Neural cell (in vitro differentiated cells): ENCODE measurements around the gene DIAPH1. TPM values are rescaled to one million over a fixed set of nuclear protein-coding genes. Genes with fewer than 3 reads are reported as not detected.

Experiments
- H2AFZ ChIP-seq: fragments of 200-600, 300-800 bp; sonication (generic), shearing (Covaris generic); 2 replicates; pipeline ENCODE4 v1.6.0; 2014; ENCODE audit warnings: low read depth, mild to moderate bottlenecking, antibody characterized with exemption, low read length, moderate library complexity
- H3F3A ChIP-seq: fragments of 200-600 bp; shearing (Covaris generic); 2 replicates; pipeline ENCODE4 v1.6.1; 2016; ENCODE audit warnings: mild to moderate bottlenecking, moderate library complexity, mixed read lengths, antibody characterized with exemption, low read length; ENCODE audit not compliant: insufficient read depth, poor library complexity, severe bottlenecking
- H3K27ac ChIP-seq: fragments of 200-600, 300-800 bp; sonication (generic), shearing (Covaris generic); 2 replicates; pipeline ENCODE4 v1.5.1; 2014; ENCODE audit warnings: mild to moderate bottlenecking, low read length, moderate library complexity
- H3K27me3 ChIP-seq: fragments of 300-800, 200-600 bp; sonication (generic), shearing (Covaris generic); 2 replicates; pipeline ENCODE4 v1.6.0; 2014; ENCODE audit warnings: mild to moderate bottlenecking, low read depth, low read length, moderate library complexity; ENCODE audit not compliant: insufficient read depth
- H3K36me3 ChIP-seq: fragments of 300-800, 200-600 bp; sonication (generic), shearing (Covaris generic); 2 replicates; pipeline ENCODE4 v1.5.1; 2014; ENCODE audit warnings: mild to moderate bottlenecking, antibody characterized with exemption, low read length, moderate library complexity; ENCODE audit not compliant: insufficient read depth
- H3K4me2 ChIP-seq: fragments of 300-800, 200-600 bp; sonication (generic), shearing (Covaris generic); 2 replicates; pipeline ENCODE4 v1.6.0; 2014; ENCODE audit warnings: mild to moderate bottlenecking, low read length
- H3K4me3 ChIP-seq: fragments of 300-800, 200-600 bp; sonication (generic), shearing (Covaris generic); 2 replicates; pipeline ENCODE4 v1.5.1; 2014; ENCODE audit warnings: mild to moderate bottlenecking, low read length, moderate library complexity
- H3K79me2 ChIP-seq: fragments of 200-600 bp; shearing (Covaris generic); replicated peaks from 2 replicates; pipeline ENCODE4 v1.6.0; 2014; ENCODE audit warnings: mild to moderate bottlenecking, low read length, moderate library complexity; ENCODE audit not compliant: insufficient read depth
- H3K9ac ChIP-seq: fragments of 300-800, 200-600 bp; sonication (generic), shearing (Covaris generic); 2 replicates; pipeline ENCODE4 v1.6.1; 2016; ENCODE audit warnings: mild to moderate bottlenecking, low read length, mixed read lengths
- H3K9me2 ChIP-seq: fragments of 200-600 bp; shearing (Covaris generic); 2 replicates; pipeline ENCODE4 v1.6.1; 2016; ENCODE audit warnings: mild to moderate bottlenecking, low read length, mixed read lengths; ENCODE audit not compliant: insufficient read depth
- H3K9me3 ChIP-seq: fragments of 200-600, 300-800 bp; sonication (generic), shearing (Covaris generic); 2 replicates; pipeline ENCODE4 v1.6.1; 2016; ENCODE audit warnings: mild to moderate bottlenecking, mixed run types, low read length, moderate library complexity, mixed read lengths
- H4K20me1 ChIP-seq: fragments of 200-600 bp; shearing (Covaris generic); 2 replicates; pipeline ENCODE4 v1.6.1; 2016; ENCODE audit warnings: mild to moderate bottlenecking, mixed run types; ENCODE audit not compliant: insufficient read depth
- CTCF ChIP-seq: fragments of 450-650 bp; IDR thresholded peaks from 2 replicates; pipeline ENCODE4 v1.5.1; 2014; ENCODE audit warnings: antibody characterized with exemption, mild to moderate bottlenecking, moderate library complexity; ENCODE audit not compliant: poor library complexity, severe bottlenecking
- EP300 ChIP-seq: fragments of 450-650 bp; conservative IDR thresholded peaks from 2 replicates; pipeline ENCODE4 v1.6.1; 2014; ENCODE audit warnings: antibody characterized with exemption, mild to moderate bottlenecking, moderate library complexity; ENCODE audit not compliant: poor library complexity, severe bottlenecking
- EZH2 ChIP-seq: fragments of 200-600, 300-800 bp; shearing (Covaris generic), sonication (generic); IDR thresholded peaks from 2 replicates; pipeline ENCODE4 v1.6.1; 2014; ENCODE audit warnings: antibody characterized with exemption, low read length, borderline replicate concordance, mild to moderate bottlenecking; ENCODE audit not compliant: insufficient read depth, poor library complexity, severe bottlenecking
- MXI1 ChIP-seq: fragments of 450-650 bp; conservative IDR thresholded peaks from 2 replicates; pipeline ENCODE4 v1.6.1; 2014; ENCODE audit warnings: antibody characterized with exemption, mild to moderate bottlenecking; ENCODE audit not compliant: poor library complexity, severe bottlenecking
- POLR2AphosphoS5 ChIP-seq: IDR thresholded peaks from 2 replicates; pipeline ENCODE4 v1.6.1; 2012
- RAD21 ChIP-seq: fragments of 450-650 bp; conservative IDR thresholded peaks from 2 replicates; pipeline ENCODE4 v1.6.1; 2014; ENCODE audit warnings: antibody characterized with exemption, mild to moderate bottlenecking, moderate library complexity
- REST ChIP-seq: IDR thresholded peaks from 2 replicates; pipeline ENCODE4 v1.6.1; 2012; ENCODE audit warnings: borderline replicate concordance
- SMC3 ChIP-seq: fragments of 450-650 bp; conservative IDR thresholded peaks from 2 replicates; pipeline ENCODE4 v1.6.1; 2014; ENCODE audit warnings: antibody characterized with exemption, mild to moderate bottlenecking, moderate library complexity; ENCODE audit not compliant: poor library complexity
- TAF1 ChIP-seq: IDR thresholded peaks from 2 replicates; pipeline ENCODE4 v1.6.1; 2012; ENCODE audit warnings: low read depth
- polyA plus RNA-seq: library from polyadenylated mRNA; depleted of rRNA; stranded (reverse); fragments of >200 nt; gene quantifications from 2 replicates; pipeline ENCODE4 v1.2.3, GENCODE V29; 2014

The DIAPH1 gene
- polyA plus RNA-seq, 1 donor from 2014 or later, result 21.9 TPM

- H3K9me2 ChIP-seq, result no peaks in the 10 kb centered on the region
- H3K27me3 ChIP-seq, result no peaks in the 10 kb centered on the region
- H3K9me3 ChIP-seq, result no peaks in the 10 kb centered on the region
- H4K20me1 ChIP-seq, result no peaks in the 10 kb centered on the region
- no peak overlapping the region for H2AFZ ChIP-seq
- no peak overlapping the region for H3K4me3 ChIP-seq
- no peak overlapping the region for H3K4me2 ChIP-seq
- no peaks in the 10 kb centered on the region for H3K79me2 ChIP-seq
- TF ChIP-seq REST (no peak), SMC3 (no peak), MXI1 (no peak), EP300 (no peak), POLR2AphosphoS5 (no peak), TAF1 (no peak)
- peaks cover 11% of the 10 kb centered on the region for H3K36me3 ChIP-seq
- H3K9ac ChIP-seq, result no peak overlapping the region
- no peak overlapping the region for H3K27ac ChIP-seq
- no peaks in the 10 kb centered on the region for H3F3A ChIP-seq
Measured at GRCh38 chr5:141519605-141520565, 98.9 kb downstream of the DIAPH1 start.

GRCh38 chr5:141518618-141519015 is 100.2 kb downstream of the DIAPH1 start:
- no peaks in the 10 kb centered on the region for H3K9me2 ChIP-seq
- H2AFZ ChIP-seq, result no peak overlapping the region

More at GRCh38 chr5:141518618-141519015, 100.2 kb downstream of the DIAPH1 start:
- TF ChIP-seq RAD21 (no peak), MXI1 (no peak), SMC3 (no peak), CTCF (no peak), EP300 (no peak), EZH2 (no peak), TAF1 (no peak), POLR2AphosphoS5 (no peak)
- Histone ChIP-seq H3K27me3 (no peaks in the 10 kb centered on the region), H3K9ac (no peak overlapping the region), H3K4me2 (no peak overlapping the region), H3K36me3 (peaks cover 11% of the 10 kb centered on the region), H3K27ac (no peak overlapping the region), H4K20me1 (no peaks in the 10 kb centered on the region), H3F3A (no peaks in the 10 kb centered on the region), H3K79me2 (no peaks in the 10 kb centered on the region), H3K4me3 (no peak overlapping the region), H3K9me3 (no peaks in the 10 kb centered on the region)
